PC-3 (cell line): ENCODE data around the gene MATN1. TPM values are rescaled to one million over a fixed set of nuclear protein-coding genes. Genes with fewer than 3 reads are reported as not detected.

Source experiments
- ATAC-seq: fragments of 200-7000 bp; cut with Tn5 transposase; 2 replicates; pipeline ENCODE4 v1.9.1; 2020; ENCODE audit warnings: mild to moderate bottlenecking, moderate library complexity
- BruUV-seq: library from RNA; stranded (reverse); fragments of 400-500 nt; replicated peaks from 2 replicates; lab custom pipeline; 2021; lab: Mats Ljungman, UMichigan
- CTCF ChIA-PET: fragments of 300-600 bp; sonication (Branson Sonifier 250); formaldehyde crosslinking; loops from one replicate; lab custom pipeline; 2022; ENCODE audit warnings: antibody characterized with exemption; lab: Charles Lee
- POLR2A ChIA-PET: fragments of 300-600 bp; sonication (Branson Sonifier 250); formaldehyde crosslinking; loops from one replicate; lab custom pipeline; 2022; ENCODE audit warnings: antibody characterized with exemption; ENCODE audit not compliant: unreplicated experiment; lab: Charles Lee
- DNase-seq: peaks from one replicate; pipeline ENCODE4 v3.0.0-alpha.2; 2015
- H2AFZ ChIP-seq: fragments of 300-600 bp; sonication (generic); 2 replicates; pipeline ENCODE4 v1.6.0; 2016; ENCODE audit warnings: antibody characterized with exemption, low read length
- H3F3A ChIP-seq: fragments of 300-600 bp; sonication (generic); one replicate; pipeline ENCODE4 v1.6.0; 2017; ENCODE audit warnings: antibody characterized with exemption, low read length, control low read depth, mild to moderate bottlenecking; ENCODE audit not compliant: unreplicated experiment
- H3K27ac ChIP-seq: fragments of 300-600 bp; sonication (generic); 2 replicates; pipeline ENCODE4 v1.5.1; 2016; ENCODE audit warnings: mild to moderate bottlenecking, low read length
- H3K27me3 ChIP-seq: fragments of 300-600 bp; sonication (generic); 2 replicates; pipeline ENCODE4 v1.6.1; 2016; ENCODE audit warnings: low read length, mixed read lengths
- H3K36me3 ChIP-seq: fragments of 300-600 bp; sonication (generic); 2 replicates; pipeline ENCODE4 v1.6.1; 2016; ENCODE audit warnings: low read depth, mixed run types, low read length, mixed read lengths
- H3K4me1 ChIP-seq: fragments of 300-600 bp; sonication (generic); 2 replicates; pipeline ENCODE4 v1.5.1; 2016; ENCODE audit warnings: low read length; ENCODE audit not compliant: insufficient read depth
- H3K4me2 ChIP-seq: fragments of 300-600 bp; sonication (generic); 2 replicates; pipeline ENCODE4 v1.6.0; 2016; ENCODE audit warnings: low read length
- H3K4me3 ChIP-seq: fragments of 300-600 bp; sonication (generic); 2 replicates; pipeline ENCODE4 v1.5.1; 2016; ENCODE audit warnings: mild to moderate bottlenecking, low read length, mixed read lengths
- H3K79me2 ChIP-seq: fragments of 300-600 bp; sonication (generic); 2 replicates; pipeline ENCODE4 v1.6.1; 2017; ENCODE audit warnings: low read length, mixed read lengths
- H3K9ac ChIP-seq: fragments of 300-600 bp; sonication (generic); 2 replicates; pipeline ENCODE4 v1.6.0; 2016; ENCODE audit warnings: mild to moderate bottlenecking, low read length
- H3K9me2 ChIP-seq: fragments of 300-600 bp; sonication (generic); replicated peaks from 2 replicates; pipeline ENCODE4 v1.6.1; 2016; ENCODE audit warnings: mixed run types, low read length, mixed read lengths
- H3K9me3 ChIP-seq: fragments of 300-600 bp; sonication (generic); 2 replicates; pipeline ENCODE4 v1.6.1; 2016; ENCODE audit warnings: low read length, mixed read lengths
- H4K20me1 ChIP-seq: fragments of 300-600 bp; sonication (generic); 2 replicates; pipeline ENCODE4 v1.6.1; 2016; ENCODE audit warnings: low read length, mixed read lengths
- EZH2 ChIP-seq: fragments of 300-600 bp; sonication (generic); IDR thresholded peaks from one replicate; pipeline ENCODE4 v1.6.1; 2017; ENCODE audit warnings: antibody characterized with exemption, mild to moderate bottlenecking, low read length; ENCODE audit not compliant: unreplicated experiment
- EZH2phosphoT487 ChIP-seq: fragments of 300-600 bp; sonication (generic); IDR thresholded peaks from 2 replicates; pipeline ENCODE4 v1.6.1; 2018; ENCODE audit warnings: mild to moderate bottlenecking, antibody characterized with exemption, low read length, borderline replicate concordance
- intact Hi-C: fragments of 100-400 bp; cut with micrococcal nuclease; formaldehyde crosslinking; loops from 2 replicates; pipeline ENCODE4 v1.9.0; 2023
- total RNA-seq: library from RNA; depleted of rRNA; stranded (reverse); fragments of >200 nt; gene quantifications from 2 replicates; pipeline ENCODE4 v1.2.3, GENCODE V29; 2014
- TF ChIP-seq, protein P1 (sequence below): fragments of 300-600 bp; sonication (generic); conservative IDR thresholded peaks from 2 replicates; pipeline ENCODE4 v1.5.1; 2017; ENCODE audit warnings: antibody characterized with exemption, low read depth, mild to moderate bottlenecking, low read length

The MATN1 gene
- total RNA-seq, 1 experiment from 2014 or later = not detected

DNA sequence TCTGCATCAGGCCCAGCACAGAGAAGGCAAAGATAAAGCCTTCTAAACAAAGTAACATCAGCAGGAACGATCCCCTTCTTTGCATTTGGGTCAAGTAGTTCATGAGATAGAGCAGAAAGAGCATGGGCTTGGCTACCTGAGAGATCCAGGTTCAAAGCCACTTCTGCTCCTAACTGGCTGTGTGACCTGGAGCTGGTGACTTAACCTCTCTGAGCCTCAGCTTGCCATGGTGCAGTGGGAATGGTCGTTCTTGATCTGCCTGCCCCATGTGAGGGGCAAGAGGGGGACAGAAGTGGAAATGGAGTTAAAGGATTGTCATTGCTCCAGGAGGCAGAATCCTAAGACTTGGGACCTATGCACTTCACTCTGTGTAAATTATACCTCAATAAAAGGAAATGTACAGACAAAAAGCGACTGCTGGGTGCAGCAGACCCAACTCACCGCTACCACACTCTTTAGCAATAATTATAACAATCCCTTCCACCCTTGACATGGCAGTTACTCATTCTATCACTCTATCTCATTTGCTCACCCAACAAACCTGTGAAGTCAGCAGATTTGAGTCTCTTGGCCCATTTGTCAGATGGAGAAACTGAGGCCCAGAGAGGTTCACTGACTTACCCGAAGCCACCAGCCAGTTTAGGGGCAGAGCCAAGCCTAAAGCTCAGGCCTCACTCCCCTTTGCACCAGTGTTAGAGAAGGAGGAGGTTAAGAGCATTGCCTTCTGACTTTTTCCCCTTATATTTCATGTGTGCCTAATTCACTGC, 1.5 kb upstream of the MATN1 start:
- intact Hi-C loops = no loop called here
- no peaks in the 10 kb centered on the region for H3K9me3 ChIP-seq
- H3K79me2 ChIP-seq = no peaks in the 10 kb centered on the region
- BruUV-seq = no TSS peak
- no peak for TF ChIP-seq EZH2
- TF ChIP-seq, protein P1, sequence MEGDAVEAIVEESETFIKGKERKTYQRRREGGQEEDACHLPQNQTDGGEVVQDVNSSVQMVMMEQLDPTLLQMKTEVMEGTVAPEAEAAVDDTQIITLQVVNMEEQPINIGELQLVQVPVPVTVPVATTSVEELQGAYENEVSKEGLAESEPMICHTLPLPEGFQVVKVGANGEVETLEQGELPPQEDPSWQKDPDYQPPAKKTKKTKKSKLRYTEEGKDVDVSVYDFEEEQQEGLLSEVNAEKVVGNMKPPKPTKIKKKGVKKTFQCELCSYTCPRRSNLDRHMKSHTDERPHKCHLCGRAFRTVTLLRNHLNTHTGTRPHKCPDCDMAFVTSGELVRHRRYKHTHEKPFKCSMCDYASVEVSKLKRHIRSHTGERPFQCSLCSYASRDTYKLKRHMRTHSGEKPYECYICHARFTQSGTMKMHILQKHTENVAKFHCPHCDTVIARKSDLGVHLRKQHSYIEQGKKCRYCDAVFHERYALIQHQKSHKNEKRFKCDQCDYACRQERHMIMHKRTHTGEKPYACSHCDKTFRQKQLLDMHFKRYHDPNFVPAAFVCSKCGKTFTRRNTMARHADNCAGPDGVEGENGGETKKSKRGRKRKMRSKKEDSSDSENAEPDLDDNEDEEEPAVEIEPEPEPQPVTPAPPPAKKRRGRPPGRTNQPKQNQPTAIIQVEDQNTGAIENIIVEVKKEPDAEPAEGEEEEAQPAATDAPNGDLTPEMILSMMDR = no peak
- TF ChIP-seq EZH2phosphoT487 = no peak
- H3K9ac ChIP-seq = no peak overlapping the region
- no peak for ATAC-seq
- no peaks in the 10 kb centered on the region for H3K4me1 ChIP-seq
- no peaks in the 10 kb centered on the region for H3F3A ChIP-seq
- no peaks in the 10 kb centered on the region for H3K27me3 ChIP-seq
- H3K4me2 ChIP-seq = no peak overlapping the region
- no peak for DNase-seq
- H3K9me2 ChIP-seq = no peaks in the 10 kb centered on the region
- H4K20me1 ChIP-seq = no peaks in the 10 kb centered on the region
- H2AFZ ChIP-seq = no peak overlapping the region
- no peak overlapping the region for H3K4me3 ChIP-seq
- ChIA-PET CTCF (no interaction called here), POLR2A (no interaction called here)
- H3K36me3 ChIP-seq = no peaks in the 10 kb centered on the region
- no peak overlapping the region for H3K27ac ChIP-seq

DNA sequence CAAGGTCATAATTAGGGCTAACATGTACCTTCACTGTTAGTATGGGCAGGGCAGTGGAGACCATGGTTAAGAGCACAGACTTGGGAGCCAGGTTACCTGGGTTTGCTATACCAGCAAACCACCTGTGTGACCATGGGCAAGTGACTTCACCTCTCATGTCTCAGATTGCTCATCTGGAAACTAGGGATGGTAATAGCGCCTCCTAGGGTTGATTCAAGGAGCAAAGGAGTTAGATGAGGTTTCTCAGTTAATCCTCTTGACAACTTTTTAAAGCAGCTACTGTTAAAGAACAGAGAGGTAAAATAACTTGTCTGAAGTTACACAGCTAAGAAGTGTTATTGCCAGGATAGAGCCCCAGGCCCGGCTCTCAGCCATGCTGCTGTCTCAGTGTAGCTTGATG, 790 bp upstream of the MATN1 start:
- Histone ChIP-seq H3K4me1 (peaks cover 4% of the 10 kb centered on the region), H3K27ac (no peak overlapping the region), H3K4me3 (no peak overlapping the region), H3F3A (no peaks in the 10 kb centered on the region), H3K4me2 (no peak overlapping the region), H3K9me2 (no peaks in the 10 kb centered on the region), H3K36me3 (no peaks in the 10 kb centered on the region), H4K20me1 (no peaks in the 10 kb centered on the region), H3K9ac (no peak overlapping the region), H3K9me3 (no peaks in the 10 kb centered on the region), H3K27me3 (no peaks in the 10 kb centered on the region), H2AFZ (no peak overlapping the region), H3K79me2 (no peaks in the 10 kb centered on the region)
- ATAC-seq = no peak
- ChIA-PET CTCF (no interaction called here), POLR2A (no interaction called here)
- no peak for DNase-seq
- TF ChIP-seq EZH2phosphoT487 = no peak
- TF ChIP-seq, protein P1 = peak; percentile 53
- intact Hi-C loops = no loop called here
- no TSS peak for BruUV-seq

DNA sequence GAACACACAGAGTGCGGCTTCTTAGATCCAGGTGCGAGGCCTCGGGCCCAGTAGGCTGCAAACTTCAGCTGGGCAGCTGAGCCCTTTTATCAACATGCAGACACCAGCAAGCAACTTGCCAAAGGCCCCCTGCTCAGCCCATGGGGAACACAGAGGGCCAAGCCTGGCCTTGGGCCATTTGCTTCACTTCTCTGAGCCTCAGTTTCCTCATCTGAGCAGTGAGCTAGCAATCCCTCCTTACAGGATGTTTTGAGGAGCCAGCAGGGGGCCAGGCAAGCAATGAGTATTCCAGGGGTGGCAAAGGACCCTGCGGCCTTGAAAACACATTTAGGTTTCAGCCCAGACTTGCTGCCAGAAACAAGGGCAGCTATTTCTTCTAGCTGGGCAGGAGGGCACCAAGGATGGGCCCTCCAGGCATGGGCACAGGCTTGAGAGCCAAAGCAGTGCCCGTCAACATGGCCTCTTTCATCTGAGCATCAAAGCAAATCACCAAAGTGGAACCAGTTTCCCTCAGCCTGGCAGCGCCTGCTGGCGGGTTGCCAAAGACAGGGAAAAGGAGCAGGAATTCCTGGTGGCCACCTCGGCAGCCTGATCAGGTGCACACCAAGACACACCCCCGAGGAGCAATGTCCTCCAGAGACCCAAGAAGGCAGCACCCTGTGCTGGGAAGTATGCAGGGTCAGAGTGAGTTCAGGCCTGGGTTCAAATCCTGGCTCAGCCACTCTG, 1.4 kb downstream of the MATN1 start:
- no peaks in the 10 kb centered on the region for H3K36me3 ChIP-seq
- ChIA-PET POLR2A (no interaction called here), CTCF (no interaction called here)
- peaks cover 10% of the 10 kb centered on the region for H3K4me1 ChIP-seq
- no peak overlapping the region for H3K4me3 ChIP-seq
- no peaks in the 10 kb centered on the region for H3F3A ChIP-seq
- H4K20me1 ChIP-seq = no peaks in the 10 kb centered on the region
- no peak overlapping the region for H3K27ac ChIP-seq
- H3K9ac ChIP-seq = no peak overlapping the region
- no peak for DNase-seq
- no peaks in the 10 kb centered on the region for H3K9me2 ChIP-seq
- intact Hi-C loops = no loop called here
- BruUV-seq = no TSS peak
- H3K9me3 ChIP-seq = no peaks in the 10 kb centered on the region
- H3K27me3 ChIP-seq = no peaks in the 10 kb centered on the region
- TF ChIP-seq EZH2 (no peak), EZH2phosphoT487 (no peak)
- TF ChIP-seq, protein P1 = no peak; the same call in 1 of the 2 replicates
- no peak overlapping the region for H2AFZ ChIP-seq
- ATAC-seq = no peak
- H3K4me2 ChIP-seq = no peak overlapping the region
- no peaks in the 10 kb centered on the region for H3K79me2 ChIP-seq
